HG03280 (cell line): ENCODE data around the gene MYLIP.

ENCODE experiments used
- ATAC-seq: cut with Tn5 transposase; IDR thresholded peaks from one replicate; pipeline ENCODE4 v1.9.1; 2021; ENCODE audit warnings: mild to moderate bottlenecking, moderate library complexity; ENCODE audit not compliant: unreplicated experiment

Gene MYLIP

GRCh38 chr6:16106991-16107787 lies 21.7 kb upstream of the MYLIP start:
- ATAC-seq: no peak

GRCh38 chr6:16108419-16108818 lies 20.5 kb upstream of the MYLIP start:
- ATAC-seq: no peak

- no peak for ATAC-seq
Observed at GRCh38 chr6:16108921-16109658, 19.8 kb upstream of the MYLIP start.

- no peak for ATAC-seq
Observed at GRCh38 chr6:16109659-16110305, 19.1 kb upstream of the MYLIP start.

GRCh38 chr6:16118825-16119224 lies 10.1 kb upstream of the MYLIP start:
- ATAC-seq: no peak

GRCh38 chr6:16121339-16121738 lies 7.5 kb upstream of the MYLIP start:
- ATAC-seq: no peak

- ATAC-seq: no peak
Observed at GRCh38 chr6:16122197-16122596, 6.7 kb upstream of the MYLIP start.

GRCh38 chr6:16124198-16125180 lies 4.4 kb upstream of the MYLIP start:
- ATAC-seq: no peak

GRCh38 chr6:16126056-16126455 lies 2.8 kb upstream of the MYLIP start:
- ATAC-seq: no peak

- no peak for ATAC-seq
Observed at GRCh38 chr6:16126861-16127260, 2.0 kb upstream of the MYLIP start.

GRCh38 chr6:16127471-16127870 lies 1.4 kb upstream of the MYLIP start:
- ATAC-seq: no peak

GRCh38 chr6:16129623-16130401 lies 926 bp downstream of the MYLIP start:
- ATAC-seq: peak; percentile 1

GRCh38 chr6:16130437-16130891 lies 1.6 kb downstream of the MYLIP start:
- ATAC-seq: no peak

- peak; percentile 63 for ATAC-seq
Observed at GRCh38 chr6:16130932-16131387, 2.1 kb downstream of the MYLIP start.

GRCh38 chr6:16132909-16133308 lies 4.0 kb downstream of the MYLIP start:
- no peak for ATAC-seq

- no peak for ATAC-seq
Observed at GRCh38 chr6:16134430-16134829, 5.5 kb downstream of the MYLIP start.

GRCh38 chr6:16135066-16135465 lies 6.2 kb downstream of the MYLIP start:
- ATAC-seq: no peak

- no peak for ATAC-seq
Observed at GRCh38 chr6:16136091-16136490, 7.2 kb downstream of the MYLIP start.

- no peak for ATAC-seq
Observed at GRCh38 chr6:16136621-16137450, 8.0 kb downstream of the MYLIP start.
